ENCODE data around the gene ANKMY1.

DNA sequence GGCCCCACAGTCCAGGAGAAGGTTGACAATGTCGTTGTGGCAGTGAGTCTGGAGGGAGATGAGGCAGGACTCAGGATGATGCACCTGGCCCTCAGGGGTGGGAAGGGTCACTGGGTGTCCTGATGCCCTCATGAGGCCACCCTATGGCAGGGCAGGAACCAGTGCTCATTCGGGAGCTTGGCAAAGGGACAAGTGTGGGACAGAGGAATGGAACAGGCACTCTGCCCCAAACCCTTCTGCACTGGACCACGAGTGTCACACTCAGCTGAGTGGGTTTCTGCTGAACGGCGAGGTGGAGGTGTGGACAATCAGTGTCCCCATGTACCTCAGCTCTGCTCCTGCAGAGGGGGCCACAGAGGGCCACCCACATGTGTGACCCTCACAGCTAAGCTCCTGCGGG, 32.0 kb downstream of the ANKMY1 start:
- TF ChIP-seq EZH2phosphoT487 (IDR thresholded peaks at IDR 0.05; ENCODE audit: insufficient read depth, low read depth) = no peak
- no peak for TF ChIP-seq EZH2 (IDR thresholded peaks at IDR 0.05; ENCODE audit: insufficient read depth, poor library complexity, severe bottlenecking)
